ENCODE data around the gene INHBA.

GRCh38 chr7:41661596-41661995 lies 41.3 kb downstream of the INHBA start:
- TF ChIP-seq, protein P1, sequence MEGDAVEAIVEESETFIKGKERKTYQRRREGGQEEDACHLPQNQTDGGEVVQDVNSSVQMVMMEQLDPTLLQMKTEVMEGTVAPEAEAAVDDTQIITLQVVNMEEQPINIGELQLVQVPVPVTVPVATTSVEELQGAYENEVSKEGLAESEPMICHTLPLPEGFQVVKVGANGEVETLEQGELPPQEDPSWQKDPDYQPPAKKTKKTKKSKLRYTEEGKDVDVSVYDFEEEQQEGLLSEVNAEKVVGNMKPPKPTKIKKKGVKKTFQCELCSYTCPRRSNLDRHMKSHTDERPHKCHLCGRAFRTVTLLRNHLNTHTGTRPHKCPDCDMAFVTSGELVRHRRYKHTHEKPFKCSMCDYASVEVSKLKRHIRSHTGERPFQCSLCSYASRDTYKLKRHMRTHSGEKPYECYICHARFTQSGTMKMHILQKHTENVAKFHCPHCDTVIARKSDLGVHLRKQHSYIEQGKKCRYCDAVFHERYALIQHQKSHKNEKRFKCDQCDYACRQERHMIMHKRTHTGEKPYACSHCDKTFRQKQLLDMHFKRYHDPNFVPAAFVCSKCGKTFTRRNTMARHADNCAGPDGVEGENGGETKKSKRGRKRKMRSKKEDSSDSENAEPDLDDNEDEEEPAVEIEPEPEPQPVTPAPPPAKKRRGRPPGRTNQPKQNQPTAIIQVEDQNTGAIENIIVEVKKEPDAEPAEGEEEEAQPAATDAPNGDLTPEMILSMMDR (IDR thresholded peaks at IDR 0.05) = no peak
- no peak for TF ChIP-seq POLR2A (IDR thresholded peaks at IDR 0.05)
